Body of pancreas (tissue), 4 donors: ENCODE data around the gene SRP19.

Experiments used
- POLR2A ChIP-seq, 3 donors: fragments of 450-650 bp; IDR thresholded peaks; one replicate each; pipeline ENCODE4 v1.6.1; 2016; ENCODE audit warnings: antibody characterized with exemption in 3 of 3, mild to moderate bottlenecking in 2 of 3
- TF ChIP-seq, protein P1 (sequence below), 7 experiments: fragments of 450-650 bp in 4 of 7; fragments of 200-600 bp in 3 of 7; sonication (generic) in 3 of 7; IDR thresholded peaks; one replicate each; pipeline ENCODE4 v1.5.1; 2016 to 2019; ENCODE audit warnings: antibody characterized with exemption in 7 of 7

DNA sequence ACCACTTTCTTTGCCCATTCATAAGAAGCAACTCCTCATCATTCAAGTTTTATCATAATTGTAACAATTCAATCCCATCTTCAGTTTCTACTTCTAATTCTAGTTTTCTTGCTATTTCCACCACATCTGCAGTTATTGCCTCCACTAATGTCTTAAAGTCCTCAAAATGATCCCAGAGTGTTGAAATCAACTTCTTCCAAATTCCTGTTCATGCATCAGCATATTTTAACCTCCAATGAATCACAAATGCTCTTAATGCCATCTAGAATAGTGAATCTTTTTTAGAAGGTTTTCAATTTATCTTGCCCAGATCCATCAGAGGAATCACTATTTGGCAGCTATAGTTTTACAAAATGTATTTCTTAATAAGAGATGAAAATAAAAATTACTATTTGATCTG lies 3.2 kb upstream of the SRP19 start:
- TF ChIP-seq POLR2A (IDR thresholded peaks at IDR 0.05) = no peak
- TF ChIP-seq, protein P1, sequence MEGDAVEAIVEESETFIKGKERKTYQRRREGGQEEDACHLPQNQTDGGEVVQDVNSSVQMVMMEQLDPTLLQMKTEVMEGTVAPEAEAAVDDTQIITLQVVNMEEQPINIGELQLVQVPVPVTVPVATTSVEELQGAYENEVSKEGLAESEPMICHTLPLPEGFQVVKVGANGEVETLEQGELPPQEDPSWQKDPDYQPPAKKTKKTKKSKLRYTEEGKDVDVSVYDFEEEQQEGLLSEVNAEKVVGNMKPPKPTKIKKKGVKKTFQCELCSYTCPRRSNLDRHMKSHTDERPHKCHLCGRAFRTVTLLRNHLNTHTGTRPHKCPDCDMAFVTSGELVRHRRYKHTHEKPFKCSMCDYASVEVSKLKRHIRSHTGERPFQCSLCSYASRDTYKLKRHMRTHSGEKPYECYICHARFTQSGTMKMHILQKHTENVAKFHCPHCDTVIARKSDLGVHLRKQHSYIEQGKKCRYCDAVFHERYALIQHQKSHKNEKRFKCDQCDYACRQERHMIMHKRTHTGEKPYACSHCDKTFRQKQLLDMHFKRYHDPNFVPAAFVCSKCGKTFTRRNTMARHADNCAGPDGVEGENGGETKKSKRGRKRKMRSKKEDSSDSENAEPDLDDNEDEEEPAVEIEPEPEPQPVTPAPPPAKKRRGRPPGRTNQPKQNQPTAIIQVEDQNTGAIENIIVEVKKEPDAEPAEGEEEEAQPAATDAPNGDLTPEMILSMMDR (IDR thresholded peaks at IDR 0.05) = no peak
